ENCODE results near the gene GRK4.
"Not testable (repeated sequence)": the region's sequence is repeated elsewhere in the genome, so short reads cannot be mapped to it uniquely, and the experiment has no call there.

GRK4 gene

DNA sequence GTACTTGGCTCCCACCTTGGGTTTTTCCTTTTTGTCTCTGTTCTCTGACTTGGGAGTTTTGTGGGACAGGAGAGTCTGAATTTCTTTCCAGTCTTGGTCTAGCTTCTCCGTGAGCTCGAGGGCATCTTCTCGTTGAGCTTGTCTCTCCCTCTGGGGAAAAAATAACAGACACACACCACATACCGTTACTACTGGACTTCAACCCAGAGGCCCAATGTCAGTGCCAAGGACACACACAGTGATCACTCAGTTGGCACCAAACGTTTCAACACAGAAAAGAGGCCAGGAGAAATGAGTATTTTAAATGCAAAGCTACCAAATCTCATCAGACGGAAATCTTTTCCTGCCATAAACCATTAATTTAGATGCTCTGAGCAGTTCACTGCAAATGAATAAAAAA lies 9.9 kb upstream of the GRK4 start:
- POLR2A ChIA-PET, result interaction anchor here (0.7 kb wide), 1 partner anchor 10 kb away, joined by 5 read pairs; the partner anchor contains the start of genes GRK4 and NOP14
- CTCF ChIA-PET, result interaction anchor here (0.8 to 1.4 kb wide), 6 partner anchors 9 to 25 kb away, joined by 3 to 6 read pairs (median 4); partner anchors contain the start of genes GRK4 and NOP14
- no peak overlapping the region for H3K4me3 ChIP-seq (ENCODE audit: low read depth, low read length)
- DNase-seq (ENCODE audit: low read depth, low spot score), result no peak
- TF ChIP-seq, protein P1, sequence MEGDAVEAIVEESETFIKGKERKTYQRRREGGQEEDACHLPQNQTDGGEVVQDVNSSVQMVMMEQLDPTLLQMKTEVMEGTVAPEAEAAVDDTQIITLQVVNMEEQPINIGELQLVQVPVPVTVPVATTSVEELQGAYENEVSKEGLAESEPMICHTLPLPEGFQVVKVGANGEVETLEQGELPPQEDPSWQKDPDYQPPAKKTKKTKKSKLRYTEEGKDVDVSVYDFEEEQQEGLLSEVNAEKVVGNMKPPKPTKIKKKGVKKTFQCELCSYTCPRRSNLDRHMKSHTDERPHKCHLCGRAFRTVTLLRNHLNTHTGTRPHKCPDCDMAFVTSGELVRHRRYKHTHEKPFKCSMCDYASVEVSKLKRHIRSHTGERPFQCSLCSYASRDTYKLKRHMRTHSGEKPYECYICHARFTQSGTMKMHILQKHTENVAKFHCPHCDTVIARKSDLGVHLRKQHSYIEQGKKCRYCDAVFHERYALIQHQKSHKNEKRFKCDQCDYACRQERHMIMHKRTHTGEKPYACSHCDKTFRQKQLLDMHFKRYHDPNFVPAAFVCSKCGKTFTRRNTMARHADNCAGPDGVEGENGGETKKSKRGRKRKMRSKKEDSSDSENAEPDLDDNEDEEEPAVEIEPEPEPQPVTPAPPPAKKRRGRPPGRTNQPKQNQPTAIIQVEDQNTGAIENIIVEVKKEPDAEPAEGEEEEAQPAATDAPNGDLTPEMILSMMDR (IDR thresholded peaks at IDR 0.05; ENCODE audit: insufficient read depth, low read length, missing control alignments), result no peak

DNA sequence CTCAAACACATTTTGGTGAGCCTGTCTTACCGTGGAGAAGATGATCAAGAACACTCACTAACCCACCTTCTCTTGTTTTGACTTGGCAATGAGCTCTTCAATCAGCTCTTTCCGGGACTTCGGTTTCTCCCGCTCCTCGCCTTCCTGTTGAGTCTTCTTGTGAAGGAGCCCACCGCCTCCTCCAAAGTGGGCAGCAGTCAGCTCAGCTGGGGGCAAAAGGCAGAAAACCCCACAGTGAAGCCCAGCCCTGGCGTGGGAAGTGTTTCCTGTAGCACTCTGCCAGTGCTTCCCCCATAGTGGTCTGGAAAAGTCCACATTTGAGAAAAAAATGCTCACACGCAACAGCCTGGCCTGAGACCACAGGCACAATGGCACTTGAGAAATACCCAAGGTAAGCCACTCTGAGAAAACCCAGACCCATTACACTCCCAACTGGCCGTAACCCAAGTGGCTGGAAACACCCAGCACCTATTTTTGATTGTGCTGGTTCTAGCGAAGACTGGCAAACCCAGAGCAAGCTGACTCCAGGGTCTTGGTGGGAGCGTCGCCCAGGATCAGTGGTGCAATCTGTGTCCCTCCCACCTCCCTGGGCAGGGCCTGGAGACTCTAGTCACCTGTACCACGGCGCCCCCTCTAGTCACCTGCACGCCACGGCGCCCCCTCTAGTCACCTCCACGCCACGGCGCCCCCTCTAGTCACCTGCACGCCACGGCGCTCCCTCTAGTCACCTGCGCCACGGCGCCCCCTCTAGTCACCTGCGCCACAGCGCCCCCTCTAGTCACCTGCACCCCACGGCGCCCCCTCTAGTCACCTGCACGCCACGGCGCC lies 8.8 kb upstream of the GRK4 start:
- ChIA-PET CTCF (interaction anchor here (1.1 to 1.4 kb wide), 4 partner anchors 10 to 19 kb away, joined by 3 to 6 read pairs (median 5); no protein-coding TSS in a partner anchor), POLR2A (interaction anchor here (0.7 kb wide), 1 partner anchor 9 kb away, joined by 5 read pairs; the partner anchor contains the start of genes GRK4 and NOP14)
- TF ChIP-seq, protein P1 (IDR thresholded peaks at IDR 0.05; ENCODE audit: insufficient read depth, low read length, missing control alignments), result no peak
- no peak for DNase-seq (ENCODE audit: low read depth, low spot score)
- no peak overlapping the region for H3K4me3 ChIP-seq (ENCODE audit: low read depth, low read length)

DNA sequence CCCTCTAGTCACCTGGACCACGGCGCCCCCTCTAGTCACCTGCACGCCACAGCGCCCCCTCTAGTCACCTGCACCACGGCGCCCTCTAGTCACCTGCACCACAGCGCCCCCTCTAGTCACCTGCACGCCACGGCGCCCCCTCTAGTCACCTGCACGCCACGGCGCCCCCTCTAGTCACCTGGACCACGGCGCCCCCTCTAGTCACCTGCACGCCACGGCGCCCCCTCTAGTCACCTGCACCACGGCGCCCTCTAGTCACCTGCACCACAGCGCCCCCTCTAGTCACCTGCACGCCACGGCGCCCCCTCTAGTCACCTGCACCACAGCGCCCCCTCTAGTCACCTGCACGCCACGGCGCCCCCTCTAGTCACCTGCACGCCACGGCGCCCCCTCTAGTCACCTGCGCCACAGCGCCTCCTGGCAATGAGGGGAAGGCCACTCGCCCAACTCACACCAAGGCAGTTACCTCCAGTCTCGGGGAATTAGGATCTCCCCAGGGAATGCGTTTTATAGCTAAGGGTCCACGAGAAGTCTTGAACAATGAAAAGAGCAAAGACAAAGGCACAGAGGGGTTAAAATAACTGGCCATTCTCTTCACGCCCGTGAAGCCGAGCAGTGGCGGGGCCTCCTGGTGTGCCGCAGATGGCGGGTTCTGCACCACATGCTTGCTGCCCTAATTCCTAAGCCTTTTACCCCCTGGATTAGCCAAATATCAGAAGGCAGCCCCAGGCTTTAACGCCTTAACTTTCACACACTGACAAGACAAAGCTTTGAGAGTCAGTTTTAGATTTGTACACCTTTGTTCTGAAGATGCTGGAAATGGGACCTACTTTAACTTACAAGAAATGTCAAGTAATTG lies 8.0 kb upstream of the GRK4 start:
- POLR2A ChIA-PET; DNase-seq (ENCODE audit: low read depth, low spot score); H3K4me3 ChIP-seq (ENCODE audit: low read depth, low read length): not testable (repeated sequence)
- CTCF ChIA-PET, result interaction anchor here (0.6 to 1.5 kb wide), 4 partner anchors 12 to 117 kb away, joined by 3 to 5 read pairs (median 3); no protein-coding TSS in a partner anchor

DNA sequence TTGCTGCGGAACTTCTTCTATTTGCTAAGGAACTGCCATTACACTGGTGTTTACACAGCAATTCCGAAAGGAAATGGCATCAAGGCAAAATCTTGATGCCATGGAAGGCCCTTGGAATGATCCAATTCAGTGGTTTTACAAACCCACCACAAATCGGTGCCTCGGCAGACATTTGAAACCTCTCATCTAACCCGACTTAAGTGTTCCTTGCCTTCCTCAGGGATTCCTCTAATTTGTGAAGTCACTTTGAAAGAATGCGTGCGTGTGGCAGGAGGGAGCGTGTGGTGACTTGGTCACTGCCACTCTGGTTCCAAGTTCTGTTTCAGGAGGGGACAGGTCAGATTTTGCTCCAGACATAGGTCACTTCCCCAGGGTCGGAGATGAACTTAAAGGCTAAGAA lies 4.9 kb upstream of the GRK4 start:
- ChIA-PET CTCF (interaction anchor here (3.4 kb wide), 1 partner anchor 10 kb away, joined by 13 read pairs; no protein-coding TSS in a partner anchor), POLR2A (no interaction called here)
- H3K4me3 ChIP-seq (ENCODE audit: low read depth, low read length), result peak overlapping the region; percentile 6; the same call in 1 of the 2 replicates
- TF ChIP-seq, protein P1 (IDR thresholded peaks at IDR 0.05; ENCODE audit: insufficient read depth, low read length, missing control alignments), result no peak
- no peak for DNase-seq (ENCODE audit: low read depth, low spot score)

DNA sequence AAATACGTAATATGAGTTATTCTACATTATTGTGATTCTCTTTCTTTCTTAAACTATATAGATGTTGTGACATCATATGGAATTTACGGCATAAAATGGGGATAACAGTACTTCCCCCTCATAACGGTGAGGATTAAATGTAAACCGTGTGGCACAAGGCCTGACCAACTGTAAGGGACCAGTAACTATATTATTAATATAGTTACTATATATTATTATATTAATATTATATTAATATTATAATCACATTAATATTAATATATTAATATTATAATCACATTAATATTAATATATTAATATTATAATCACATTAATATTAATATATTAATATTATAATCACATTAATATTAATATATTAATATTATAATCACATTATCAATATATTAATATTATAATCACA lies 2.9 kb upstream of the GRK4 start:
- DNase-seq (ENCODE audit: low read depth, low spot score); CTCF ChIA-PET; POLR2A ChIA-PET; H3K4me3 ChIP-seq (ENCODE audit: low read depth, low read length): not testable (repeated sequence)

DNA sequence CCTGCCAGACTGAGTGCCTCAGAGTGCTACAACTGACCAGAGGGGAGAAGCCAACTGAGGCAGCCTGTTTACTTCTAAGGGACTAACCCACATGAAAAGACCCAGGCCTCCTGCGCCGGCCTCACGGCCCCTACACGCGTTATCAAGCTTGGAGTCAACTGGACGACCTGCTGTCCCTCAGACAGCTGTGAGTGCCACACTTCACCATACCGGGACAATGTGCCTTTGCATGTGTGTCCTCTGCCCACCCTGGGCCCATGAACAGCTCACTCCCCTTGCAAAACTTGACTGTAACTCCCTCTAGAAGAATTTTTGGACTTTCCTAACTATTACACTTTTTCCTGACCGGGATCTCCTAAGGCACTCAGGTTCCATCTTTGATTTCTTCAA lies 2.0 kb upstream of the GRK4 start:
- DNase-seq (ENCODE audit: low read depth, low spot score), result no peak
- ChIA-PET POLR2A (interaction anchor here (1.0 kb wide), 1 partner anchor 197 kb away, joined by 3 read pairs; no protein-coding TSS in a partner anchor), CTCF (interaction anchor here (0.9 to 10.6 kb wide), 6 partner anchors 9 to 198 kb away, joined by 3 to 100 read pairs (median 8); no protein-coding TSS in a partner anchor)
- H3K4me3 ChIP-seq (ENCODE audit: low read depth, low read length), result peak overlapping the region; percentile 89
- TF ChIP-seq, protein P1 (IDR thresholded peaks at IDR 0.05; ENCODE audit: insufficient read depth, low read length, missing control alignments), result no peak

Data from AG04449 (cell line).